ENCODE results near the gene ZNF726.

ZNF726 gene

DNA sequence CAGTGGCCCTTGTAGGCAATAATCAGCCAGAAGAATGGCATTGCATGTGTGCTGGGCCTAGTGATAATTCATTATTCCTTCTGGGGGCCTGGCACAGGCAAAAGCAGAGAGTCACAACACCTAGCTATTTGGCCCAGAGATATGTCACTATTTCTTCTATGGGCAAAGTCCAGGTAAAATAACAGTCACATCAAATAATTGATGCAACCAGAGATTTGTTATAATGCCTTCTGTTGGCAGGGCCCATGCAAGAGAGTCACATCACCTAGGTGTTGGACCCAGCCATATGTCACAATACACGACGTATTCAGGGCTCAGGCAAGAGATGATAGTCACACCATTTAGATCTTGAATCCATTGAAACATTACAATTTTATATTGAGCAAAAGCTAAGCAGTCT, 66.1 kb downstream of the ZNF726 start:
- Histone ChIP-seq H3K4me1 (ENCODE audit: control insufficient read depth, insufficient read depth, low read length) (no peaks in the 10 kb centered on the region), H3K9me3 (ENCODE audit: control insufficient read depth, insufficient read depth, low read length) (peaks cover 29% of the 10 kb centered on the region), H3K4me3 (ENCODE audit: low read depth, low read length) (no peak overlapping the region), H3K27me3 (ENCODE audit: control insufficient read depth, insufficient read depth, low read length) (no peaks in the 10 kb centered on the region), H3K36me3 (ENCODE audit: control insufficient read depth, insufficient read depth, low read length) (no peaks in the 10 kb centered on the region), H3K9ac (ENCODE audit: low read depth, low read length) (no peak overlapping the region)

GRCh38 chr19:23981863-23982262, 67.2 kb downstream of the ZNF726 start:
- no peaks in the 10 kb centered on the region for H3K27me3 ChIP-seq (ENCODE audit: control insufficient read depth, insufficient read depth, low read length)
- H3K4me3 ChIP-seq (ENCODE audit: low read depth, low read length), result no peak overlapping the region
- peaks cover 26% of the 10 kb centered on the region for H3K9me3 ChIP-seq (ENCODE audit: control insufficient read depth, insufficient read depth, low read length)
- no peaks in the 10 kb centered on the region for H3K36me3 ChIP-seq (ENCODE audit: control insufficient read depth, insufficient read depth, low read length)
- H3K9ac ChIP-seq (ENCODE audit: low read depth, low read length), result no peak overlapping the region
- no peaks in the 10 kb centered on the region for H3K4me1 ChIP-seq (ENCODE audit: control insufficient read depth, insufficient read depth, low read length)

GRCh38 chr19:23983406-23983805, 68.7 kb downstream of the ZNF726 start:
- Histone ChIP-seq H3K4me3 (ENCODE audit: low read depth, low read length) (no peak overlapping the region), H3K9me3 (ENCODE audit: control insufficient read depth, insufficient read depth, low read length) (peaks cover 23% of the 10 kb centered on the region), H3K4me1 (ENCODE audit: control insufficient read depth, insufficient read depth, low read length) (no peaks in the 10 kb centered on the region), H3K36me3 (ENCODE audit: control insufficient read depth, insufficient read depth, low read length) (no peaks in the 10 kb centered on the region), H3K27me3 (ENCODE audit: control insufficient read depth, insufficient read depth, low read length) (no peaks in the 10 kb centered on the region), H3K9ac (ENCODE audit: low read depth, low read length) (no peak overlapping the region)
